ENCODE data around the gene PPFIA2.

GRCh38 chr12:81263072-81263471, 496.1 kb downstream of the PPFIA2 start:
- TF ChIP-seq POLR2AphosphoS5 (IDR thresholded peaks at IDR 0.05; ENCODE audit: low read depth, low read length), result no peak
- no peak for TF ChIP-seq POLR2A (IDR thresholded peaks at IDR 0.05; ENCODE audit: low read depth, low read length)

Data from GM12892 (cell line).